22Rv1 (cell line): ENCODE measurements around the gene GABRG3.

Experiments used
- ZFX ChIP-seq: fragments of 450-650 bp; IDR thresholded peaks from 2 replicates; pipeline ENCODE4 v1.6.1; 2017; ENCODE audit warnings: antibody characterized with exemption, borderline replicate concordance
- TF ChIP-seq, protein P1 (sequence below): fragments of 450-650 bp; IDR thresholded peaks from 2 replicates; pipeline ENCODE4 v1.5.1; 2017; ENCODE audit warnings: mild to moderate bottlenecking

DNA sequence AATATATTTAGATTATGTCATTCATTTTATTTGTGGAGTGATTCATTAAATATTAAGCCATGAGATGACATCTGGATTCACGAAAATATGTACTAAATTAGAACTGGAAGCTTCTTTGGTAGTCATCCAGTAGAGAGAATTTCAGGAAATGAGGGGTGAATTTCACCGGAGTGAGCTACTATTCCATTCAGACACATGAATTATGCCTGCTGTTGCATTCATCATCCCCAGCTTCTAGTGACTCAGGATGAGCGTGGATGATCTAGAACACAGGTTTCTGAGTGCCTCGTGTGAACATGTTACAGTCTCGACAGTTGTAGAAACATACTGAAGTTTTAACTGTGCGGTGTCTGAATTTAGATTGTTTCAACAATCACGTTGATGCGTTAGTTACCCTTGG is 42.9 kb upstream of the GABRG3 start:
- TF ChIP-seq, protein P1, sequence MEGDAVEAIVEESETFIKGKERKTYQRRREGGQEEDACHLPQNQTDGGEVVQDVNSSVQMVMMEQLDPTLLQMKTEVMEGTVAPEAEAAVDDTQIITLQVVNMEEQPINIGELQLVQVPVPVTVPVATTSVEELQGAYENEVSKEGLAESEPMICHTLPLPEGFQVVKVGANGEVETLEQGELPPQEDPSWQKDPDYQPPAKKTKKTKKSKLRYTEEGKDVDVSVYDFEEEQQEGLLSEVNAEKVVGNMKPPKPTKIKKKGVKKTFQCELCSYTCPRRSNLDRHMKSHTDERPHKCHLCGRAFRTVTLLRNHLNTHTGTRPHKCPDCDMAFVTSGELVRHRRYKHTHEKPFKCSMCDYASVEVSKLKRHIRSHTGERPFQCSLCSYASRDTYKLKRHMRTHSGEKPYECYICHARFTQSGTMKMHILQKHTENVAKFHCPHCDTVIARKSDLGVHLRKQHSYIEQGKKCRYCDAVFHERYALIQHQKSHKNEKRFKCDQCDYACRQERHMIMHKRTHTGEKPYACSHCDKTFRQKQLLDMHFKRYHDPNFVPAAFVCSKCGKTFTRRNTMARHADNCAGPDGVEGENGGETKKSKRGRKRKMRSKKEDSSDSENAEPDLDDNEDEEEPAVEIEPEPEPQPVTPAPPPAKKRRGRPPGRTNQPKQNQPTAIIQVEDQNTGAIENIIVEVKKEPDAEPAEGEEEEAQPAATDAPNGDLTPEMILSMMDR: no peak
- no peak for TF ChIP-seq ZFX
